Esophagus muscularis mucosa (tissue), 4 donors: ENCODE results near the gene IRS2. TPM values are rescaled to one million over a fixed set of nuclear protein-coding genes. Genes with fewer than 3 reads are reported as not detected.

Source experiments
- DNase-seq: peaks from one replicate; pipeline ENCODE4 v3.0.0-alpha.2; 2017; ENCODE audit errors: extremely low spot score
- H3K27ac ChIP-seq, 4 donors: fragments of 200-600 bp; sonication (generic); replicated peaks in 1 of 4; 1 replicate in 3 of 4; 2 replicates in 1 of 4; pipeline ENCODE4 v1.5.1; 2016 to 2019; ENCODE audit warnings: mild to moderate bottlenecking in 1 of 4
- H3K27me3 ChIP-seq, 4 donors: fragments of 200-600 bp; sonication (generic); one replicate each; pipeline versions ENCODE4 v1.5.1 to v1.6.0; 2016 to 2019
- H3K36me3 ChIP-seq, 4 donors: fragments of 200-600 bp; sonication (generic); one replicate each; pipeline ENCODE4 v1.5.1; 2016 to 2019
- H3K4me1 ChIP-seq, 4 donors: fragments of 200-600 bp; sonication (generic); one replicate each; pipeline ENCODE4 v1.5.1; 2016 to 2019
- H3K4me3 ChIP-seq, 4 donors: fragments of 200-600 bp; sonication (generic); 1 replicate in 2 of 4; 2 replicates in 2 of 4; pipeline ENCODE4 v1.5.1; 2016 to 2019; ENCODE audit warnings: mild to moderate bottlenecking in 4 of 4, moderate library complexity in 1 of 4
- H3K9me3 ChIP-seq, 4 donors: fragments of 200-600 bp; sonication (generic); 1 replicate in 3 of 4; 2 replicates in 1 of 4; pipeline ENCODE4 v1.5.1; 2016 to 2019
- CTCF ChIP-seq, 3 experiments: fragments of 200-600 bp in 2 of 3; fragments of 450-650 bp in 1 of 3; sonication (generic) in 2 of 3; IDR thresholded peaks; one replicate each; pipeline ENCODE4 v1.5.1; 2017 to 2019; ENCODE audit warnings: antibody characterized with exemption in 3 of 3, mild to moderate bottlenecking in 2 of 3, moderate library complexity in 1 of 3
- EP300 ChIP-seq: sonication (generic); formaldehyde crosslinking; IDR thresholded peaks from one replicate; pipeline ENCODE4 v1.6.1; 2017; ENCODE audit warnings: antibody characterized with exemption
- POLR2A ChIP-seq: fragments of 450-650 bp; IDR thresholded peaks from one replicate; pipeline ENCODE4 v1.6.1; 2017; ENCODE audit warnings: antibody characterized with exemption, moderate library complexity, mild to moderate bottlenecking, low read depth
- POLR2AphosphoS5 ChIP-seq, 2 donors: sonication (generic); formaldehyde crosslinking; IDR thresholded peaks; one replicate each; pipeline ENCODE4 v1.6.1; 2017; ENCODE audit warnings: antibody characterized with exemption in 2 of 2
- WGBS: methylation state at CpG from one replicate; pipeline ENCODE4 v1.1.5; 2018; 5-methylcytosine and 5-hydroxymethylcytosine counted together
- intact Hi-C: fragments of 100-400 bp; cut with DNase I; formaldehyde crosslinking; loops from one replicate; pipeline ENCODE4 v1.15.1; 2023
- total RNA-seq, 4 donors: library from RNA; depleted of rRNA; stranded (reverse); fragments of >200 nt; gene quantifications; one replicate each; pipeline versions ENCODE4 v1.1.0 to v1.2.1, GENCODE V29; 2016

The IRS2 gene
- total RNA-seq, 4 donors from 2014 or later, result 46.4 to 95.3 (median 63.7) TPM

- intact Hi-C loops, result loop anchor here (2.0 to 10.0 kb wide), 3 partner anchors 539 to 821 kb away; no protein-coding TSS in a partner anchor
- Histone ChIP-seq H3K27ac (peak overlapping the region; percentile 82 to 98 (median 95)), H3K4me1 (peaks cover 25 to 72% (median 67%) of the 10 kb centered on the region in 4 donors), H3K27me3 (no peaks in the 10 kb centered on the region), H3K36me3 (peaks cover 22 to 53% (median 37%) of the 10 kb centered on the region in 4 donors), H3K4me3 (peak overlapping the region; percentile 83 to 98 (median 96)), H3K9me3 (no peaks in the 10 kb centered on the region)
- TF ChIP-seq POLR2A (no peak), CTCF (IDR thresholded peaks at IDR 0.05) (no peak), POLR2AphosphoS5 (IDR thresholded peaks at IDR 0.05) (no peak), EP300 (no peak)
- 38% methylated on average over 16 of the region's 81 CpGs for WGBS
- DNase-seq, result peak; percentile 72
Measured at GRCh38 chr13:109783815-109784589, 2.4 kb downstream of the IRS2 start.

GRCh38 chr13:109783447-109783814, 3.0 kb downstream of the IRS2 start:
- Histone ChIP-seq H3K9me3 (no peaks in the 10 kb centered on the region), H3K27ac (peak overlapping the region; percentile 82 to 98 (median 95)), H3K4me3 (peak overlapping the region; percentile 83 to 98 (median 96)), H3K4me1 (peaks cover 28 to 72% (median 67%) of the 10 kb centered on the region in 4 donors), H3K27me3 (no peaks in the 10 kb centered on the region), H3K36me3 (peaks cover 22 to 56% (median 37%) of the 10 kb centered on the region in 4 donors)
- TF ChIP-seq POLR2AphosphoS5 (IDR thresholded peaks at IDR 0.05) (no peak), CTCF (IDR thresholded peaks at IDR 0.05) (no peak), POLR2A (no peak), EP300 (no peak)
- intact Hi-C loops, result loop anchor here (5.0 to 10.0 kb wide), 2 partner anchors 539 to 641 kb away; no protein-coding TSS in a partner anchor
- DNase-seq, result no peak
- 82% methylated on average over 13 of the region's 29 CpGs for WGBS

GRCh38 chr13:109782823-109783431, 3.5 kb downstream of the IRS2 start:
- peak overlapping the region; percentile 83 to 98 (median 96) for H3K4me3 ChIP-seq
- no peak for TF ChIP-seq EP300
- no peak for TF ChIP-seq POLR2A
- no peak for TF ChIP-seq POLR2AphosphoS5 (IDR thresholded peaks at IDR 0.05)
- TF ChIP-seq CTCF (IDR thresholded peaks at IDR 0.05), result no peak

GRCh38 chr13:109782066-109782822, 4.1 kb downstream of the IRS2 start:
- Histone ChIP-seq H3K27ac (peak overlapping the region; percentile 82 to 98 (median 95)), H3K4me3 (peak overlapping the region; percentile 83 to 98 (median 96)), H3K27me3 (no peaks in the 10 kb centered on the region), H3K4me1 (peaks cover 22 to 72% (median 68%) of the 10 kb centered on the region in 4 donors), H3K36me3 (peaks cover 22 to 56% (median 37%) of the 10 kb centered on the region in 4 donors), H3K9me3 (no peaks in the 10 kb centered on the region)
- DNase-seq, result no peak
- 94% methylated on average over 33 of the region's 77 CpGs for WGBS
- intact Hi-C loops, result loop anchor here (5.0 to 10.0 kb wide), 2 partner anchors 537 to 640 kb away; no protein-coding TSS in a partner anchor
- no peak for TF ChIP-seq POLR2A
- no peak for TF ChIP-seq POLR2AphosphoS5 (IDR thresholded peaks at IDR 0.05)
- TF ChIP-seq EP300, result no peak
- TF ChIP-seq CTCF (IDR thresholded peaks at IDR 0.05), result no peak

More at GRCh38 chr13:109782823-109783431, 3.5 kb downstream of the IRS2 start:
- 97% methylated on average over 48 of the region's 72 CpGs for WGBS
- H3K27ac ChIP-seq, result peak overlapping the region; percentile 82 to 98 (median 95)
- no peaks in the 10 kb centered on the region for H3K9me3 ChIP-seq
- peaks cover 26 to 72% (median 68%) of the 10 kb centered on the region in 4 donors for H3K4me1 ChIP-seq
- intact Hi-C loops, result loop anchor here (5.0 to 10.0 kb wide), 2 partner anchors 538 to 641 kb away; no protein-coding TSS in a partner anchor
- H3K36me3 ChIP-seq, result peaks cover 22 to 56% (median 37%) of the 10 kb centered on the region in 4 donors
- DNase-seq, result peak; percentile 55
- H3K27me3 ChIP-seq, result no peaks in the 10 kb centered on the region
